Muscle layer of colon (tissue), 2 donors: Measurements from ENCODE around the gene TMEM106B.
"Not testable (repeated sequence)": the region's sequence is repeated elsewhere in the genome, so short reads cannot be mapped to it uniquely, and the experiment has no call there.

Experiments used
- H3K27ac ChIP-seq: one replicate; pipeline ENCODE4 v1.7.0; 2013; ENCODE audit warnings: low read depth, mild to moderate bottlenecking, low read length, moderate library complexity
- H3K27me3 ChIP-seq, 2 donors: one replicate each; pipeline ENCODE4 v1.7.0; 2013; ENCODE audit warnings: low read length in 2 of 2, mild to moderate bottlenecking in 2 of 2; ENCODE audit not compliant: insufficient read depth in 2 of 2, control insufficient read depth in 1 of 2
- H3K36me3 ChIP-seq: one replicate; pipeline ENCODE4 v1.7.0; 2013; ENCODE audit warnings: mild to moderate bottlenecking, low read length; ENCODE audit not compliant: insufficient read depth
- H3K4me1 ChIP-seq: one replicate; pipeline ENCODE4 v1.7.0; 2013; ENCODE audit warnings: mild to moderate bottlenecking, low read length; ENCODE audit not compliant: insufficient read depth
- H3K4me3 ChIP-seq, 2 donors: one replicate each; pipeline ENCODE4 v1.7.0; 2013; ENCODE audit warnings: low read length in 2 of 2, low read depth in 1 of 2, mild to moderate bottlenecking in 1 of 2, moderate library complexity in 1 of 2
- H3K9ac ChIP-seq: one replicate; pipeline ENCODE4 v1.7.0; 2013; ENCODE audit warnings: low read length
- H3K9me3 ChIP-seq: one replicate; pipeline ENCODE4 v1.7.0; 2013; ENCODE audit warnings: mild to moderate bottlenecking, low read length
- donor health status: abdominal sarcoma.
- donor health status: Adenocarcinoma of cecum.

The TMEM106B gene

GRCh38 chr7:12209221-12209620 lies 1.9 kb upstream of the TMEM106B start:
- H3K9ac ChIP-seq = no peak overlapping the region
- peaks cover 10% of the 10 kb centered on the region for H3K4me1 ChIP-seq
- no peaks in the 10 kb centered on the region for H3K9me3 ChIP-seq
- no peaks in the 10 kb centered on the region for H3K27me3 ChIP-seq
- no peaks in the 10 kb centered on the region for H3K36me3 ChIP-seq
- no peak overlapping the region for H3K4me3 ChIP-seq
- no peak overlapping the region for H3K27ac ChIP-seq

DNA sequence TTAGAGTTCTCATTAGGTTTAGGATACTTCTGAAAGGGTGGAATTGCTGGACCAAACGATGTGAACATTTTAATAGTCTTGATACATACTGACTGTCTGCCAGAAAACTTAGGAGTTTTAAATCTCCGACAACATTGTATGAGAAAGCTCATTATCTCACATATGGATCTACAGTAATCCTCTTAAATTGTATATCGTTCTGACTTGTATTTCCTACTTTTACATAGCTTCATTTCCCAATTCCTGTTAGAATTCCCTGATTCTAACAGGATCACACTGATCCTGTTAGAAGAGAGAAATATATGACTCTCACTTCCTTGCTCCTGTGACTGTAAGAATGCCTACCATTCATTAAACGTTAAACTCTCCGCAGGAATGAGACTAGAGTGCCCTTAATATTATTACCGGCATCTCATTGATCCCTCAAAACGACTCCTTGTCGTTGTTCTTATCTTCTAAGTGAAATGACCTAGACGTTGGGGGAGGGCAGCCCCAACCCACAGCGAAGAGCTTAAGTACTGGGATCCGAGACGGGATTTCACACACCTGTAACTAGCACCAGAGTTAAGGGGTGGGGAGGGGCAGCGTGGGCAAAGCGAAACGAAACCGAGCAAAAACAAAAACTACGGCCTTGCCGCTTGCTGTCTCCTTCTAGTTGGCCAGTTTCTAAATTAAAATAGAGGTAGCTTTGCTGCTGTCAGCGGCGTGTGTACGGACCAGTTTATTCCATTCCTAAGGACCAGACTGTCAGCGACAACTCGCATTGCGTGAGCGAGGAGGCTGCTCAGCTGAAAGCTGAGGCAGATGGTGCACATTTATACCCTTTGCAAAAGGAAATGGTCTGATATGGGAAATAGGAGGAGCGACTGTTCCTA lies 678 bp upstream of the TMEM106B start:
- H3K9me3 ChIP-seq = no peaks in the 10 kb centered on the region
- H3K4me3 ChIP-seq = peak overlapping the region; percentile 86 to 88
- peak overlapping the region; percentile 97 for H3K27ac ChIP-seq
- peaks cover 10% of the 10 kb centered on the region for H3K4me1 ChIP-seq
- H3K27me3 ChIP-seq = no peaks in the 10 kb centered on the region
- peak overlapping the region; percentile 81 for H3K9ac ChIP-seq
- peaks cover 5% of the 10 kb centered on the region for H3K36me3 ChIP-seq

GRCh38 chr7:12211711-12212485 lies 804 bp downstream of the TMEM106B start:
- H3K27ac ChIP-seq = peak overlapping the region; percentile 97
- no peaks in the 10 kb centered on the region for H3K27me3 ChIP-seq
- H3K4me1 ChIP-seq = peaks cover 10% of the 10 kb centered on the region
- peaks cover 10% of the 10 kb centered on the region for H3K36me3 ChIP-seq
- peak overlapping the region; percentile 86 to 88 for H3K4me3 ChIP-seq
- peak overlapping the region; percentile 72 for H3K9ac ChIP-seq
- H3K9me3 ChIP-seq = no peaks in the 10 kb centered on the region

- H3K9me3 ChIP-seq = no peaks in the 10 kb centered on the region
- H3K9ac ChIP-seq = no peak overlapping the region
- H3K4me3 ChIP-seq = no peak overlapping the region
- no peak overlapping the region for H3K27ac ChIP-seq
- H3K27me3 ChIP-seq = no peaks in the 10 kb centered on the region
- peaks cover 27% of the 10 kb centered on the region for H3K36me3 ChIP-seq
- H3K4me1 ChIP-seq = peaks cover 4% of the 10 kb centered on the region
Observed at GRCh38 chr7:12217311-12217710, 6.2 kb downstream of the TMEM106B start.

DNA sequence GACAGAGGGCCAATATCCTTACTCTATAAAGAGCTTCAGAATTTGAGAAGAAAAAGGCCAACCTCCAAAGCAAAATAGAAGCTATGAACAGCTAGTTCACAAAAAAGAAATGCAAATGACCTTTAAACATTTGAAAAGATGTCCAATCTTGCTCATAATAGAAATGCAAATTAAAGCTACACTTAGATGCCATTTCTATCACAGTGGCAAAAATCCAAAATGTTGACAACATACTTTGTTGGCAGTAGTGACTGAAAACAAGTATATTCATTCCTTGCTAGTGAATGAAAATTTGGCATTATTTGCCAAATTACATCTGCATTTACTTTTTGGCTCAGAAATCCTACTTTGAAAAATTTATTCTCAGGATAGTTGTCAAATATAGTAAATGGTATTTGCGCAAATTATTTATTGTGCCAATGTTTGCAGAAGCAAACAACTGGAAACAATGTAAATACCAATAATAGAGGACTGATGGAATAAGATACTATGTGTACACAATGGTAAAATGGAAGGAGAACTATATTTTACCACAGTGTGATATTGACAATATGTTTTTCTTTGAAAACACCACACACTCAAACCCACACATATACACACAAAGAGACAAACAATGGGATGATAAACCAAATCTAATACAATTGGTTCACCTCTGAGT lies 9.4 kb downstream of the TMEM106B start:
- Histone ChIP-seq H3K4me3 (no peak overlapping the region), H3K36me3 (peaks cover 22% of the 10 kb centered on the region), H3K4me1 (no peaks in the 10 kb centered on the region), H3K27me3 (no peaks in the 10 kb centered on the region), H3K9me3 (no peaks in the 10 kb centered on the region), H3K27ac (no peak overlapping the region), H3K9ac (no peak overlapping the region)

DNA sequence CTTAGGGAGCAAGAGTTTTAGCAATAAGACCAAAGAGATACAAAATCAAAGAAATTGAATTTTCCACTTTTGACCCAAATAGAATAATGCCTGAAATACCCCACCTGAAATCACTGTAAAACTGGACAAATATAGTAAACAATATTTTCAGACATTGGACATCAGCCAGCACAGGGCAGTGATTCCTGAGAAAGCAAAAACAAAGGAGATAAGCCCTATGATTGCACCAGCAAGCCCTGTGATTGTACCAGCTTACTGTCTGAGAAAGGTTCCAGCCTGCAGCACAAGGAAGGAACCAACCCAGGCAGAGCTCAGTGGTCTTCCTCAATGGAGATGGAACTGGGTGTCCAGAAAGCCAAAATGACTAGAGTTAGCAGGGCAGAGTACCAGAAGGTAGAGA lies 10.3 kb downstream of the TMEM106B start:
- no peak overlapping the region for H3K4me3 ChIP-seq
- H3K9me3 ChIP-seq = no peaks in the 10 kb centered on the region
- H3K4me1 ChIP-seq = no peaks in the 10 kb centered on the region
- no peak overlapping the region for H3K27ac ChIP-seq
- peaks cover 17% of the 10 kb centered on the region for H3K36me3 ChIP-seq
- H3K27me3 ChIP-seq = no peaks in the 10 kb centered on the region
- no peak overlapping the region for H3K9ac ChIP-seq

DNA sequence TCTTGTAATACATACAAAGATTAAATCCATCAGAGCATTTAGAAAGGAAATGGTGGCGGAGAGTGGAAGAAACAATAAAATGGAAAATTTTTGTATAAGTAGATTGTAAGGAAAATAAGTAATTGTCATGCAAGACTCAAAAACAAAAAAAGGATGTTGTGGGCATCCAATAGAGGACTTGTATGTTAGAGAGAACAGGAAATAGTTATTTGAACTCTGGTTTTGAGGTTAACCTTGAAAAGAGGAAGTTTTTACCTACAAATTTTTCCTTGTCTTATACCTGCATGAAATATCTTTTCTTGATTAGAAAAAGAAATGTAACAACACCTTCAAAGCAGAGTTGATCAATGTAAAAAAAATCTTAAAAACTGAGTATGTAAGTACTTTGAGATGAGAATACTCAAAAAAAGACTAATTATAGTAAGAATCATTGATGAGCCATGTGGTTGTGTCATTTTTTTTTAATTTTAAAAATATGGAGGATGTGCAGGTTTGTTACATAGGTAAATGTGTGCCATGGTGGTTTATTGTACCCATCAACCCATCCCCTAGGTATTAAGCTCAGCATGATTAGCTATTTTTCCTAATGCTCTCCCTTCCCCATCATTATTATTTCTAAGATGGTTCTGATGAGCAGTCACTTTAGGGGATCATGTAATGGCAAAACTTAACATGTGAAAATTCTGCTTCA lies 11.9 kb downstream of the TMEM106B start:
- Histone ChIP-seq H3K27me3 (no peaks in the 10 kb centered on the region), H3K36me3 (peaks cover 14% of the 10 kb centered on the region), H3K27ac (no peak overlapping the region)

GRCh38 chr7:12225017-12225416 lies 13.9 kb downstream of the TMEM106B start:
- H3K9ac ChIP-seq, H3K27ac ChIP-seq, H3K36me3 ChIP-seq, H3K9me3 ChIP-seq, H3K4me3 ChIP-seq, H3K4me1 ChIP-seq, H3K27me3 ChIP-seq: not testable (repeated sequence)

More for the DNA sequence above, 11.9 kb downstream of the TMEM106B start:
- H3K4me3 ChIP-seq = no peak overlapping the region
- H3K9me3 ChIP-seq = no peaks in the 10 kb centered on the region
- H3K4me1 ChIP-seq = no peaks in the 10 kb centered on the region
- no peak overlapping the region for H3K9ac ChIP-seq

DNA sequence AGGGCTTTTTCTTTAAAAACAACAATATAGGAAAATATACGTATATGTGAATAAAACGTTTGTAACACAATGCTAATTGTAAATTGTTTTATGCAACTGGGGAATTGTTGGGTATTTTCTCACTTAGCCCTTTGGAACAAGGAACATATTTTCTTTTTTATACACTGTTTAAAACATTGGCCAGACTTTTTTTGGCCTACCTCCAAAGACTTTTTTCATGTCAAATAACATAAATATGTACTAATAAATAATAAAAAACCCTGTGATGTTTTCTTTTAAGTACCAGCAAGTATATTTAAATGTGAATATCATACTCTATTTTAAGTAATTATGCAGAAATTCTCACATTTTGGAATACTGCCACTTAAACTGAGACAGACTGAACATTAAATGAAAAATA lies 15.7 kb downstream of the TMEM106B start:
- no peaks in the 10 kb centered on the region for H3K9me3 ChIP-seq
- no peak overlapping the region for H3K4me3 ChIP-seq
- H3K9ac ChIP-seq = no peak overlapping the region
- H3K27ac ChIP-seq = no peak overlapping the region
- H3K36me3 ChIP-seq = peaks cover 7% of the 10 kb centered on the region
- H3K27me3 ChIP-seq = no peaks in the 10 kb centered on the region
- H3K4me1 ChIP-seq = no peaks in the 10 kb centered on the region

DNA sequence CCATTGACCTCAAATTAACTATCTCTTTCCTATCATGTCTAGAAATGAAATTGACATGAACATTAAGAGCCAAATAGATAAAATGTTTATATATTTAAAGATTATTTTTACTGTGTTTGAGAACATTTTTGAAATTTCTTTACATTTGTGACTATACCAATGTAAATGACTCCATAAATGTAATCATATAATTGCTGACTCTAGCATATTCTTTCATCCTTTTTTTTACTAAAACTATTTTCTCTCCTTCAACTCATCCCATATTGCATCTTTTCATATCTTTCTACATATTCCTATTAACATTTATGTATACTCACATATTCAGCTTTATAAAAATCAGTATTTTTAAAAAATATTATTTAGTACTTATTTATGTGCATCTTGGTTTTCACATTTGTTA lies 16.9 kb downstream of the TMEM106B start:
- H3K4me1 ChIP-seq = no peaks in the 10 kb centered on the region
- H3K36me3 ChIP-seq = peaks cover 18% of the 10 kb centered on the region
- H3K9ac ChIP-seq = no peak overlapping the region
- no peak overlapping the region for H3K4me3 ChIP-seq
- no peaks in the 10 kb centered on the region for H3K9me3 ChIP-seq
- no peaks in the 10 kb centered on the region for H3K27me3 ChIP-seq
- no peak overlapping the region for H3K27ac ChIP-seq

DNA sequence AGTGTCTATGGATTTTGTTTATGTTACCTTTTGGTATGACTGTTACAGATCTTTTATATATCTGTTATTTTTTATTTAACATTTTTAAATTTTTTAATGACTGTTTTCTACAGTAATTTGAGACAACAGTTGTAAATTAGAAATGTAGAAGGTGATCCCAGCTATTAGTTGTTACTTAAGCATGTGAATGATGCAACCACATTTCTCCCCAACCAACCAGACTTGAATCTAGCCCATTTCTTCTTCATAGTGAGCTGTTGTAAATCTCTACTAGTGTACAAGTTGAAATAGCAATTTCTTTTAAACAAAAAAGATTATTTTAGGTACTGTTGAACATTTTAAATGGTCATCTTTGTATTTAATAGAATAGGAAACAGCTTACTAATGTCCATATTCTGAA lies 18.0 kb downstream of the TMEM106B start:
- peaks cover 18% of the 10 kb centered on the region for H3K36me3 ChIP-seq
- no peaks in the 10 kb centered on the region for H3K4me1 ChIP-seq
- no peak overlapping the region for H3K4me3 ChIP-seq
- no peak overlapping the region for H3K27ac ChIP-seq
- no peaks in the 10 kb centered on the region for H3K9me3 ChIP-seq
- no peaks in the 10 kb centered on the region for H3K27me3 ChIP-seq
- H3K9ac ChIP-seq = no peak overlapping the region
